Neural cell (in vitro differentiated cells): ENCODE results near the gene AMZ1. TPM values are rescaled to one million over a fixed set of nuclear protein-coding genes. Genes with fewer than 3 reads are reported as not detected.
A peak's percentile ranks its signal among the peaks of the same experiment; 100 is the strongest.

Experiments
- H2AFZ ChIP-seq: fragments of 200-600, 300-800 bp; sonication (generic), shearing (Covaris generic); 2 replicates; pipeline ENCODE4 v1.6.0; 2014; ENCODE audit warnings: low read depth, mild to moderate bottlenecking, antibody characterized with exemption, low read length, moderate library complexity
- H3F3A ChIP-seq: fragments of 200-600 bp; shearing (Covaris generic); 2 replicates; pipeline ENCODE4 v1.6.1; 2016; ENCODE audit warnings: mild to moderate bottlenecking, moderate library complexity, mixed read lengths, antibody characterized with exemption, low read length; ENCODE audit not compliant: insufficient read depth, poor library complexity, severe bottlenecking
- H3K27ac ChIP-seq: fragments of 200-600, 300-800 bp; sonication (generic), shearing (Covaris generic); 2 replicates; pipeline ENCODE4 v1.5.1; 2014; ENCODE audit warnings: mild to moderate bottlenecking, low read length, moderate library complexity
- H3K27me3 ChIP-seq: fragments of 300-800, 200-600 bp; sonication (generic), shearing (Covaris generic); 2 replicates; pipeline ENCODE4 v1.6.0; 2014; ENCODE audit warnings: mild to moderate bottlenecking, low read depth, low read length, moderate library complexity; ENCODE audit not compliant: insufficient read depth
- H3K36me3 ChIP-seq: fragments of 300-800, 200-600 bp; sonication (generic), shearing (Covaris generic); 2 replicates; pipeline ENCODE4 v1.5.1; 2014; ENCODE audit warnings: mild to moderate bottlenecking, antibody characterized with exemption, low read length, moderate library complexity; ENCODE audit not compliant: insufficient read depth
- H3K4me2 ChIP-seq: fragments of 300-800, 200-600 bp; sonication (generic), shearing (Covaris generic); 2 replicates; pipeline ENCODE4 v1.6.0; 2014; ENCODE audit warnings: mild to moderate bottlenecking, low read length
- H3K4me3 ChIP-seq: fragments of 300-800, 200-600 bp; sonication (generic), shearing (Covaris generic); 2 replicates; pipeline ENCODE4 v1.5.1; 2014; ENCODE audit warnings: mild to moderate bottlenecking, low read length, moderate library complexity
- H3K79me2 ChIP-seq: fragments of 200-600 bp; shearing (Covaris generic); replicated peaks from 2 replicates; pipeline ENCODE4 v1.6.0; 2014; ENCODE audit warnings: mild to moderate bottlenecking, low read length, moderate library complexity; ENCODE audit not compliant: insufficient read depth
- H3K9ac ChIP-seq: fragments of 300-800, 200-600 bp; sonication (generic), shearing (Covaris generic); 2 replicates; pipeline ENCODE4 v1.6.1; 2016; ENCODE audit warnings: mild to moderate bottlenecking, low read length, mixed read lengths
- H3K9me2 ChIP-seq: fragments of 200-600 bp; shearing (Covaris generic); 2 replicates; pipeline ENCODE4 v1.6.1; 2016; ENCODE audit warnings: mild to moderate bottlenecking, low read length, mixed read lengths; ENCODE audit not compliant: insufficient read depth
- H3K9me3 ChIP-seq: fragments of 200-600, 300-800 bp; sonication (generic), shearing (Covaris generic); 2 replicates; pipeline ENCODE4 v1.6.1; 2016; ENCODE audit warnings: mild to moderate bottlenecking, mixed run types, low read length, moderate library complexity, mixed read lengths
- H4K20me1 ChIP-seq: fragments of 200-600 bp; shearing (Covaris generic); 2 replicates; pipeline ENCODE4 v1.6.1; 2016; ENCODE audit warnings: mild to moderate bottlenecking, mixed run types; ENCODE audit not compliant: insufficient read depth
- EP300 ChIP-seq: fragments of 450-650 bp; conservative IDR thresholded peaks from 2 replicates; pipeline ENCODE4 v1.6.1; 2014; ENCODE audit warnings: antibody characterized with exemption, mild to moderate bottlenecking, moderate library complexity; ENCODE audit not compliant: poor library complexity, severe bottlenecking
- EZH2 ChIP-seq: fragments of 200-600, 300-800 bp; shearing (Covaris generic), sonication (generic); IDR thresholded peaks from 2 replicates; pipeline ENCODE4 v1.6.1; 2014; ENCODE audit warnings: antibody characterized with exemption, low read length, borderline replicate concordance, mild to moderate bottlenecking; ENCODE audit not compliant: insufficient read depth, poor library complexity, severe bottlenecking
- MXI1 ChIP-seq: fragments of 450-650 bp; conservative IDR thresholded peaks from 2 replicates; pipeline ENCODE4 v1.6.1; 2014; ENCODE audit warnings: antibody characterized with exemption, mild to moderate bottlenecking; ENCODE audit not compliant: poor library complexity, severe bottlenecking
- POLR2AphosphoS5 ChIP-seq: IDR thresholded peaks from 2 replicates; pipeline ENCODE4 v1.6.1; 2012
- RAD21 ChIP-seq: fragments of 450-650 bp; conservative IDR thresholded peaks from 2 replicates; pipeline ENCODE4 v1.6.1; 2014; ENCODE audit warnings: antibody characterized with exemption, mild to moderate bottlenecking, moderate library complexity
- SMC3 ChIP-seq: fragments of 450-650 bp; conservative IDR thresholded peaks from 2 replicates; pipeline ENCODE4 v1.6.1; 2014; ENCODE audit warnings: antibody characterized with exemption, mild to moderate bottlenecking, moderate library complexity; ENCODE audit not compliant: poor library complexity
- TAF1 ChIP-seq: IDR thresholded peaks from 2 replicates; pipeline ENCODE4 v1.6.1; 2012; ENCODE audit warnings: low read depth
- polyA plus RNA-seq: library from polyadenylated mRNA; depleted of rRNA; stranded (reverse); fragments of >200 nt; gene quantifications from 2 replicates; pipeline ENCODE4 v1.2.3, GENCODE V29; 2014
- TF ChIP-seq, protein P1 (sequence below): fragments of 450-650 bp; IDR thresholded peaks from 2 replicates; pipeline ENCODE4 v1.5.1; 2014; ENCODE audit warnings: antibody characterized with exemption, mild to moderate bottlenecking, moderate library complexity; ENCODE audit not compliant: poor library complexity, severe bottlenecking
- TF ChIP-seq, protein P2 (sequence below): IDR thresholded peaks from 2 replicates; pipeline ENCODE4 v1.6.1; 2012; ENCODE audit warnings: borderline replicate concordance

AMZ1 gene
- polyA plus RNA-seq, 1 donor from 2014 or later: not detected

DNA sequence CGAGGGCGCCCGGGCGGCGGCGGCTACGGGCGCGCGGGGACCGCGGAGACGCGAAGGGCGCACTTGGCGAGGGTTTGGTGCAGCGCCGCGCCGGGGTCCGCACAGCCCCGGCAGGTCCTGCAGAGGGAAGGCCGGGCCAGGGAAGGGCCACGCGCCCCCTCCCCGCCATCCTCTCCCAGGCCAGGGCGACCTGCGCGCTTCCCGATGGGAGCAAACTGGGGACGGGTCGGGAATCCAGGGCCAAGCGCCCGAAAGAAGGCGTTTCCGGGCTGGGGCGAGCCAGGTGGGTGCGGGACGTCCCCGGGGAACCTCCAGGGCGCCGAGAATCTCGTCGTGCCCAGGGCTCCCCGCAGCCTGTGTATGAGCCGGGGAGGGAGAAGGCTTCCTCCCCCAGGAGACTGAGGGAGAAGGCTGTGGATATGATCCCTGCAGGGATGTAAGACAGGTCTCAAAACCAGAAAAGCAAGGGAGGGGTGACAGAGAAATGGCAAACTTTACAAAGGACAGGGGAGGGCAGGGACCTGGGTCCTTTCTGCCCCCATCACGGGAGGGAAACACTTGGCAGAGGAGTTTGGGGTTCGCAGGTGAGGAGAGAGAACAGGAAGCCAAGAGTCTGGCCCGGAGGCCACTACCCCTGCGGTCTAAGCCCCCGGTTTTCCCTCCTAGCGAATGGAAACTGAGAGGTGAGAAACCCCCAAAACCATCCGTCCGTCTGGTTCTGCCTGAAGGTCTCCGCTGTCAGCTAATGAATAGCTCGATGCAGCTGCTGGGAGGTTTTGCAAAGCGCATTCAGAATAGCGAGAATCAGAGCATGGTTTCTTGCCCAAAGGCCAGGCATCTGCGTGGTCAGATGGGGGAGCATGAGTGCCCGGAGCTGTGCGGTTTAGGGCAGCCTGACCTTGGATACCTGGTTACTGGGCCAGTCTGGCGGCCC lies 674 bp downstream of the AMZ1 start:
- Histone ChIP-seq H3K9ac (no peak overlapping the region), H3K9me3 (no peaks in the 10 kb centered on the region), H3K27ac (no peak overlapping the region), H3K4me2 (no peak overlapping the region), H3K9me2 (no peaks in the 10 kb centered on the region), H2AFZ (no peak overlapping the region), H3K4me3 (peak overlapping the region; percentile 49), H3K27me3 (peaks cover 30% of the 10 kb centered on the region), H4K20me1 (no peaks in the 10 kb centered on the region), H3F3A (no peaks in the 10 kb centered on the region), H3K79me2 (no peaks in the 10 kb centered on the region), H3K36me3 (no peaks in the 10 kb centered on the region)
- no peak for TF ChIP-seq SMC3
- no peak for TF ChIP-seq MXI1
- TF ChIP-seq, protein P1, sequence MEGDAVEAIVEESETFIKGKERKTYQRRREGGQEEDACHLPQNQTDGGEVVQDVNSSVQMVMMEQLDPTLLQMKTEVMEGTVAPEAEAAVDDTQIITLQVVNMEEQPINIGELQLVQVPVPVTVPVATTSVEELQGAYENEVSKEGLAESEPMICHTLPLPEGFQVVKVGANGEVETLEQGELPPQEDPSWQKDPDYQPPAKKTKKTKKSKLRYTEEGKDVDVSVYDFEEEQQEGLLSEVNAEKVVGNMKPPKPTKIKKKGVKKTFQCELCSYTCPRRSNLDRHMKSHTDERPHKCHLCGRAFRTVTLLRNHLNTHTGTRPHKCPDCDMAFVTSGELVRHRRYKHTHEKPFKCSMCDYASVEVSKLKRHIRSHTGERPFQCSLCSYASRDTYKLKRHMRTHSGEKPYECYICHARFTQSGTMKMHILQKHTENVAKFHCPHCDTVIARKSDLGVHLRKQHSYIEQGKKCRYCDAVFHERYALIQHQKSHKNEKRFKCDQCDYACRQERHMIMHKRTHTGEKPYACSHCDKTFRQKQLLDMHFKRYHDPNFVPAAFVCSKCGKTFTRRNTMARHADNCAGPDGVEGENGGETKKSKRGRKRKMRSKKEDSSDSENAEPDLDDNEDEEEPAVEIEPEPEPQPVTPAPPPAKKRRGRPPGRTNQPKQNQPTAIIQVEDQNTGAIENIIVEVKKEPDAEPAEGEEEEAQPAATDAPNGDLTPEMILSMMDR: no peak
- TF ChIP-seq, protein P2, sequence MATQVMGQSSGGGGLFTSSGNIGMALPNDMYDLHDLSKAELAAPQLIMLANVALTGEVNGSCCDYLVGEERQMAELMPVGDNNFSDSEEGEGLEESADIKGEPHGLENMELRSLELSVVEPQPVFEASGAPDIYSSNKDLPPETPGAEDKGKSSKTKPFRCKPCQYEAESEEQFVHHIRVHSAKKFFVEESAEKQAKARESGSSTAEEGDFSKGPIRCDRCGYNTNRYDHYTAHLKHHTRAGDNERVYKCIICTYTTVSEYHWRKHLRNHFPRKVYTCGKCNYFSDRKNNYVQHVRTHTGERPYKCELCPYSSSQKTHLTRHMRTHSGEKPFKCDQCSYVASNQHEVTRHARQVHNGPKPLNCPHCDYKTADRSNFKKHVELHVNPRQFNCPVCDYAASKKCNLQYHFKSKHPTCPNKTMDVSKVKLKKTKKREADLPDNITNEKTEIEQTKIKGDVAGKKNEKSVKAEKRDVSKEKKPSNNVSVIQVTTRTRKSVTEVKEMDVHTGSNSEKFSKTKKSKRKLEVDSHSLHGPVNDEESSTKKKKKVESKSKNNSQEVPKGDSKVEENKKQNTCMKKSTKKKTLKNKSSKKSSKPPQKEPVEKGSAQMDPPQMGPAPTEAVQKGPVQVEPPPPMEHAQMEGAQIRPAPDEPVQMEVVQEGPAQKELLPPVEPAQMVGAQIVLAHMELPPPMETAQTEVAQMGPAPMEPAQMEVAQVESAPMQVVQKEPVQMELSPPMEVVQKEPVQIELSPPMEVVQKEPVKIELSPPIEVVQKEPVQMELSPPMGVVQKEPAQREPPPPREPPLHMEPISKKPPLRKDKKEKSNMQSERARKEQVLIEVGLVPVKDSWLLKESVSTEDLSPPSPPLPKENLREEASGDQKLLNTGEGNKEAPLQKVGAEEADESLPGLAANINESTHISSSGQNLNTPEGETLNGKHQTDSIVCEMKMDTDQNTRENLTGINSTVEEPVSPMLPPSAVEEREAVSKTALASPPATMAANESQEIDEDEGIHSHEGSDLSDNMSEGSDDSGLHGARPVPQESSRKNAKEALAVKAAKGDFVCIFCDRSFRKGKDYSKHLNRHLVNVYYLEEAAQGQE: no peak
- no peak for TF ChIP-seq POLR2AphosphoS5
- TF ChIP-seq RAD21: no peak
- TF ChIP-seq TAF1: no peak
- TF ChIP-seq EZH2: no peak
- no peak for TF ChIP-seq EP300

DNA sequence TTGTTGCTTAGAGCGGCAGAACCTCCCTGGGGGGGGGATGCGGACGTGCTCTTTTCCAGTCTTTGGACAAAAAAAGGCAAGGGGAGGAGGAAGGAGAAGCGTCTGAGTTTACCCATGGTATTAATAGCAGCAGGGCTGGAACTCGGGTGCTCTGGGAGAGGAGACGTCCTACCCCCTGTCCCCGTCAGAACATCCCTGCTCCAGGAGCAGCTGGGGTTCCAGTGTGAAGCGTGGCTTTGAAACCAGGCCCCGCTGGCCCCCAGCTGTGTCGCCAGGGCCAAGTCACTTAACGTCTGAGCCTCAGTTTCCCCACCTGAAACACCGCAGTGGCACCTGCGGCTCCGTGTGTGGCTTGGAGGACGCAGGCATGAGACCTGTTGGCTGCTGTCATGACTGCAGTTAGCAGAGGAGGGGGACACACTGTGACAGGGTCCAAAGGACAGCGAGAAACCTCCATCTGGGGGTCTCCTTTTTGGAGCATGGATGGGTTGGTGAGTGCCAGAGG lies 1.4 kb downstream of the AMZ1 start:
- no peaks in the 10 kb centered on the region for H3K36me3 ChIP-seq
- no peak overlapping the region for H3K27ac ChIP-seq
- H3K4me2 ChIP-seq: no peak overlapping the region
- H2AFZ ChIP-seq: no peak overlapping the region
- H3K4me3 ChIP-seq: no peak overlapping the region
- no peaks in the 10 kb centered on the region for H3K79me2 ChIP-seq
- H4K20me1 ChIP-seq: no peaks in the 10 kb centered on the region
- TF ChIP-seq TAF1 (no peak), EZH2 (no peak), POLR2AphosphoS5 (no peak), EP300 (no peak), SMC3 (no peak), MXI1 (no peak), RAD21 (no peak)
- TF ChIP-seq, protein P2: no peak
- TF ChIP-seq, protein P1: no peak
- no peaks in the 10 kb centered on the region for H3K9me2 ChIP-seq
- H3K9me3 ChIP-seq: no peaks in the 10 kb centered on the region
- H3K27me3 ChIP-seq: peaks cover 30% of the 10 kb centered on the region
- no peak overlapping the region for H3K9ac ChIP-seq
- no peaks in the 10 kb centered on the region for H3F3A ChIP-seq
